C1 segment of cervical spinal cord (tissue), 14 donors: ENCODE measurements around the gene PCIF1.
A peak's percentile ranks its signal among the peaks of the same experiment; 100 is the strongest.
"Not testable (repeated sequence)": the region's sequence is repeated elsewhere in the genome, so short reads cannot be mapped to it uniquely, and the experiment has no call there.

Source experiments
- DNase-seq, 14 donors: peaks; one replicate each; lab custom pipeline; 2025; lab: John Stamatoyannopoulos, UW

PCIF1 gene

GRCh38 chr20:45921337-45922189, 12.9 kb upstream of the PCIF1 start:
- no peak for DNase-seq

GRCh38 chr20:45924391-45925261, 9.9 kb upstream of the PCIF1 start:
- peak in 4 of 14 donors; percentile 11 to 17 (median 13) for DNase-seq

GRCh38 chr20:45925821-45926506, 8.5 kb upstream of the PCIF1 start:
- no peak for DNase-seq

GRCh38 chr20:45926731-45927070, 7.8 kb upstream of the PCIF1 start:
- no peak for DNase-seq

GRCh38 chr20:45927071-45927878, 7.2 kb upstream of the PCIF1 start:
- DNase-seq = no peak

- not testable (repeated sequence) for DNase-seq
Observed at GRCh38 chr20:45931680-45932079, 2.8 kb upstream of the PCIF1 start.

GRCh38 chr20:45933266-45934045, 1.0 kb upstream of the PCIF1 start:
- DNase-seq = peak in 12 of 14 donors; percentile 21 to 87 (median 58)

- peak in 4 of 14 donors; percentile 80 to 89 (median 86) for DNase-seq
Observed at GRCh38 chr20:45934046-45934585, 367 bp upstream of the PCIF1 start.

GRCh38 chr20:45935416-45936046, 1.0 kb downstream of the PCIF1 start:
- peak in 1 of 14 donors; percentile 41 for DNase-seq

- no peak for DNase-seq
Observed at GRCh38 chr20:45937765-45938164, 3.3 kb downstream of the PCIF1 start.

- DNase-seq = no peak
Observed at GRCh38 chr20:45938727-45939438, 4.4 kb downstream of the PCIF1 start.

- DNase-seq = no peak
Observed at GRCh38 chr20:45940053-45940452, 5.6 kb downstream of the PCIF1 start.

- DNase-seq = no peak
Observed at GRCh38 chr20:45940469-45940868, 6.0 kb downstream of the PCIF1 start.

- DNase-seq = no peak
Observed at GRCh38 chr20:45943613-45944012, 9.1 kb downstream of the PCIF1 start.

GRCh38 chr20:45944151-45944964, 9.9 kb downstream of the PCIF1 start:
- DNase-seq = no peak

GRCh38 chr20:45944965-45945677, 10.6 kb downstream of the PCIF1 start:
- DNase-seq = no peak

GRCh38 chr20:45945678-45946148, 11.2 kb downstream of the PCIF1 start:
- DNase-seq = no peak
